Stimulated activated CD8-positive, alpha-beta memory T cell treated with anti-CD3 and anti-CD28 coated beads, Interleukin-15, amount 100 ng/mL, for 48 hours (primary cell): ENCODE measurements around the gene IL21R.
"Not testable (repeated sequence)": the region's sequence is repeated elsewhere in the genome, so short reads cannot be mapped to it uniquely, and the experiment has no call there.

Experiments
- DNase-seq, 2 donors: peaks; one replicate each; pipeline ENCODE4 v3.0.0-alpha.2; 2020; ENCODE audit warnings: low read depth in 2 of 2

IL21R gene

DNA sequence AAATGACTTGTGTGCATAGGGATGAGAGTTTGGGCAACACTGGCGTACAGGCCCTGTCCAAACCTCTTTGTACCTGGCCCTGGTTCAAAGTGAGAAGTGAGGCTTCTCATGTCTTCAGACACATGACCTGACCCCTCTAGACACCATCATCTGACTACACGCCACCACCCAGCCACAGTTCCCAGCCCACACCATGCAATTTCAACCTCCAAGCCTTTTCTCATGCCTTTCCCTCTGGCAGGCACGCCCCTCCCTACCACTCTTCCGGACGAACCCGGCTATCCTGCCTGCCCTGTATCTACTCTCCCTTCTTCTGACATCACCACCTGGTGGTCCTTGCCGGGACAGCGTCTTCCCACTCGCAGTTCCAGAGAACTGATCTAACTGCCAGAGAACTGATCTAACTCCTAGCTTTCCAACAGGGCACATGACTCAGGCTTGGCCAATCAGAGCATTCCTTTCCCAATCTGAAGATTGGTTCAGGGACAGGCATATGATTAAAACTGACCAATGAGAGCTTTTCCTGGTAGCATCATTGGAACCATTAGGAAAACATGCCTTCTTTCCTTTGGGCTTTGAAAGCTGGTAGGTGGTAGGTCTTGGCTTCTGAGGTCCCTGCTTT lies 27.1 kb upstream of the IL21R start:
- peak in 1 of 2 donors; percentile 69 for DNase-seq

DNA sequence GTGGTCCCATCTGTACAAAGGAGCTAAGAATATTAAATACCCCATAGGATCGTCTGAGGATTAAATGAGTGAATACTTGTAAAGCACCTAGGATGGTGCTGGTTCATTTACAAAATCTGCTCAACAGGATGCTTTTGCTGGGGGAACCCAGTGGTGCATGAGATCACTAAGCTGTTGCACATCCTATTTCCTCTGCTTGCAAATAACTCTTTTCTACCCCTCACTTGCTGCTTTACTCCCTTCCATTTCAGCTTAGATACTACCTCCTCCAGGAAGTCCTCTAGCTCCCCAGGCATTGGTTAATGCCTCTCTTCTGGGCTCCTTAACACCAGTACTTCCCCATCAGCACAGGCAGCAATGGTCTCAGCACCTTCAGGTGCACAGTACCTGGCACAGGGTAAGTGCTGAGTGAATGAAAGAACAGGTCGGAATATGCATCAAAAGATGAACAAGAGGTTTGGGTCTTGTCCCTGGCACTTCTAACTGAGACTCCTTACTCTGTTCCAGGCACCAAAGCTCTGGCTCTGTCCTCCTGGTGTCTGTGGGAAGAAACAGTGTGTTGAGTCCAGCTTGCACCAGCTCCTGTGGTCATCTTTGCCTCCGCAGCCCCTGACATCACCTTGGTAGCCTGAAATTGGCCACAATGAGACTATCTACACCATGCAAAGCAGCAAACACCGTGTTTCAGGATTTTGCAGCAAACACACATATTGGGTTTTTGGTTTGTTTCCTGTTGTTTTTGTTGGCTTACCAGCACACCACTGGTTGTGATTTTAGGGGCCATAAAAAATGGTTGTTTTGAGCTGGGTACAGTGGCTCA lies 24.1 kb upstream of the IL21R start:
- DNase-seq, result no peak

DNA sequence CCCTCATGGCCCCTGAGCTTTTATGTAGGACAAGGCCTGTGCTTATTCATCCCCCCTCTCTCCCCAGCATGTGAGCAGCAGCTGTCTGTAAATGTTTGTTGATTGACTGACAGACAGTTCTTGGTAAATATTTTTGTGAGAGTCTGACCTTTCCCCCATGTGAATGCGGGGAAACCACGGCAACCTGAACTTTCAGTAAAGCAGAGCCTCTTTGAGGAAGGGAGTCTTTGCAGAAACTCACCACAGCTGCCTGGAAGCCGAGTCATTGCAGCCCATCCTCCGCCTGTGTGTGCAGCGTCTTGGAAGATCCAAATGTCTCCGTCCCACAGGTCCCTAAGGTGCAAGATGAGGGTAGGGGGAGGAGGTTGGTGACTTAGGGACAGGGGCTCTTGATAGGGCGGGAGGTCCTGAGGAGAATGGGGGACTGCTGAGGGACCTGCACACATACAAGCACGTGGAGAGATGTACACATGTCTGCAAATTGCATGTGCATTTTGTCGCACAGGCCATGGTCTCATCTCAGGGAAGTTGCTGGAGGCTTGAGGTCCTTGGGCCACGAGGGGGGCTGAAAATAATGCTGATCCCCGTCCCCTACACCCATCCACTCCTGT lies 23.0 kb upstream of the IL21R start:
- DNase-seq, result peak in 1 of 2 donors; percentile 19

DNA sequence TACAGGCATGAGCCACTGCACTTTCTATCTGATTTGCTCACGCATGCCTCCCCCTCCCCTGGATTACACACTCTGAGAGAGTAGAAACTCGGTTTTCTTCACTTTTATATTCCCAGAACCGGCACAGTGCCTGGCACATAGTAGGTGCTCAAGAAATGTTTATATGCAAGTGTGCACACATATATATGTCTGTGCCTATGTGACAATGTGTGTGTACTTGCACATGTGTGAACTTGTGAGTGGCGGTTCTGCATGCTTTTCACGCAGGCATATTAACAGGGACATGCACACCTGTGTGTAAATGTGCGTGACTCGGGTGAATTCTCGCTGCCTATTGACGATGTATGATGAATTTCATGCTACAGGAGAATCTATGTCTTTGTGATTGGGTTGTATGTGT lies 22.1 kb upstream of the IL21R start:
- no peak for DNase-seq

DNA sequence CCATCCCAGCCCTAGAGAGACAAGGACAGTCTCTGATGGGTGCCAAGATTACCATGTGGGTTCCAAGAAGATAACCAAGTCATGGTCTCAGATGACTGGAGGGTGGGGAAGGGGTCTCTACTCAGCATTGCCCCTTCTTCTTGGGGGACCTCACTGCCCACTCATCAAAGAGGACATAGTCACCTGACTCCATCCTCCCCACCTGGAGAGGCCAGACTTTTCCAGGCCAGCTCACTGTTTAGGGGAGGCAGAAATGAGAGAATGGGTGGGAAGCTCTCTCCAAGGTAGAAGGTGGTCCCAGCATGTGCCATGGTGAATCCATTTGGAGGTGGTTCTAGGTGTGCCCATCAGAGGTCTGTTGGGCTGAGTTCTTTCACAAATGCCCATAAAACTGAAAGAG lies 20.7 kb upstream of the IL21R start:
- DNase-seq, result no peak

DNA sequence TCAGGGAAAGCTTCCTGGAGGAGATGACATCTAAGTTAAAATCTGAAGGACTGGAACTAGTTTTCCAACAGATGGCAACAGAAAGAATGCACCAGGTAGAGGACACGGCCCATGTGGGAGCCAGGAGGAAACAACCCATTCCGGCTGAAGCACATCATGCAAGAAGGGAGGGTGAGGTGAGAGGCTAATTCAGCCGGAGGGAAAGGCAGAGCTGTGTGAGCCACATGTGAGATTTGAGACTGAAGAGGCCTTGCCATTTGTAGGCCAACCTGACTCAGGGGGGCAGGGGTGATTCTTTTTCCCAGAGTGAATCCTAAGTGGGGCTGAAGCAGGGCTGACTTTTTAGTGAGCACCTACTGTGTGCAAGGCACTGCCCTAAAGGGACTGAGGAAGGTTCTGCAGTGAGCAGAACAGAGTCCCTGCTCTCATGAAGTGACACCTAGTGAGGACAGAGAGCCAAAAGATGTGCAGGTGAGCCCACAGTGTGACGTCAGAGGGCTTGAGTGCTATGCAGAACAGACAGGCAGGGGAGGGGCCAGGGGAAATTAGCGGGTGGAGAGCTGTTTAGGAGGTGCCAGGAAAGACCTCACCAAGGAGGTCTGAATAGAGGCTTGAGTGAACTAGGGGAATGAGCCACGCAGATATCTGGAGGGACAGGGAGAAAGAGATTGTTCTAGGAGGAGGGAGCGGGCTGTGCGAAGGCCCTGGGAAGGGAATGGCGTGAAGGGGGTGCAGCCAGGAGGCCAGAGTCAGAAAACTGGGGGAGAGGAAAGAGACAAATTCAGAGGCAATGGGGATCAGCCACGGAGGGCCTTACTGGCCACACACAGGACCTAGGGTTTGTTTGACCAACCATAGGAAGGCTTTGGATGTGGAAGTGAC lies 19.8 kb upstream of the IL21R start:
- no peak for DNase-seq

DNA sequence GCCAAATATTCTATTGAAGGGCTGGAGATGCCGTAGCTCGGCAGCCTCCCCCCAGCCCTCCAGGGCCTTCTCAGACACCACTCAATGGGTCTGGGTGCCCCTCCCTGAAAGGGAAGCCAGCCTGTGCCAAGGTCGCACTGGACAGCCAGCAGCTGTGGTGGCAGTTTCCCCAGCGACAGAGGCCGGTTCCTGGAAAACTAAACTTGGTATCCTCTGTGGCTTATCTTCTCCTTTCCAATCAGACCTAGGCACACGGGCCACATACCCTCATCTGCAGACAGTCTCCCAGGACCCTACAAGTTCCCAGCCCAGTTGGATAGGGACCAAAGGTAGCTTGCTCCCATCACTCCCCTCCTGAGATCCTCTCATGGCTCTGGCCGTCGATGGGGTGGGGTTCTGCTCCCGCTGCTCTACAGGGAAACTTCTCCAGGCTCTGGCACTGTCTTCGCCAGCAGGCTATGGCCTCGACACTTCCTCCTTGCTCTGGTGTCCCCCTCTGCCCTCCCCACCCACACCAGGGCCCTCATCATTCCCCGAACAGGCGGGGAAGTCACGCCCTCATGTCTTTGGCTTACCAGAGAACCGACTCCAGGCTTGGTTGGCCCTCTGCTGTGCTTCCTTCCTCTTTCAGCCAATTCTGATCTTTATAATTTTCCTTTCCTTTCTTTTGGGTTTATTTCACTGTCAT lies 18.3 kb upstream of the IL21R start:
- no peak for DNase-seq

DNA sequence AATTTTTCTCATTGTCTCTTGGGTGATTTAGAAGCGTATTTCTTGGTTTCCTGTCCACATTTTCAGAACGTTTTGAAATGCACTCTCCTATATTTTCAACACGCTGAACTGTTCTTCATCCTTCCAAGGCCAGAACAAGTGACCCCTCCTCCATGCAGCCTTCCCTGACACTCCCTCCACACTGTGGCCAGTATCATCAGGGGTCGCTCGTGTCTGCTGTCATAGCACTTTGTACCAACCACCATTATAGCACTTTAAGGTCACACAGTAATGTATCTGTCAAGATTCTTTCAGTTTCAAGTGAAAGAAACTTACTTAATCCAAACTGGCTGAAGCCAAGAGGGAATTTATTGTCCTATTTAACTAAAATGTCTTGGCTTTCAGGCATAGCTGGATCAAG lies 17.5 kb upstream of the IL21R start:
- no peak for DNase-seq

DNA sequence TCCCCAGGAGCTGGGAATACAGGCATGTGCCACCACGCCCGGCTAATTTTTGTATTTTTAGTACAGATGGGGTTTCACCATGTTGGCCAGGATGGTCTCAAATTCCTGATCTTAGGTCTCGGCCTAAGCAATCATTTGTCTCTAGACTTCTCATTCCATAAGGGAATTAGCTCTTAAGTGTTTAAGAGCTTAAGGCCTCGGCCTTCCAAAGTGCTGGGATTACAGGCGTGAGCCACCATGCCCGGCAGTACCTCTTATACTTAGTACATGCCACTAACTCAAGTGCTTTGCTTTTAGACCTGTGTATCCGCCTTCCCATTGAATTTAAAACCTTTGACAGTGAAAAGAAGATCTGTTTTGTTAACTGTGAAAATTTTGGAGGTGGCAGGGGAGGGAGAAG lies 16.6 kb upstream of the IL21R start:
- DNase-seq, result no peak

DNA sequence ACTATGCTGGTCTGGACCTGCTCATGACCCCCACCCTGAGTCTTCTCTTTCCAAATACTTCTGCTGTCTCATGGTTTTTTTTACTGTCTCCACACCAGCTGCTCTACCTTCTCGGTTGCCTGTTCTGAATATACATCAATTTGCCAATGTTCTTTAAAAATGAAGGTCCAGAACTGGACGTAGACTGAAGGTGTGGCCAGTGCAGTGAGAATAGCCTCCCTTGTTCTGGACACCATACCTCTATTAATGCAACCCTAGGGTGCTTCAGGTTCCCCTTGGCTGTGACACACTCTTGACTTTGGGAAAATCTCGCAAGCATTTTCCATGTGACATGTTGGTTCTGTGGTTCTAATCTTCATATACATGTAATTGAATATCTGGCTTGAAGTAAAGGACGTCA lies 15.3 kb upstream of the IL21R start:
- DNase-seq, result no peak

DNA sequence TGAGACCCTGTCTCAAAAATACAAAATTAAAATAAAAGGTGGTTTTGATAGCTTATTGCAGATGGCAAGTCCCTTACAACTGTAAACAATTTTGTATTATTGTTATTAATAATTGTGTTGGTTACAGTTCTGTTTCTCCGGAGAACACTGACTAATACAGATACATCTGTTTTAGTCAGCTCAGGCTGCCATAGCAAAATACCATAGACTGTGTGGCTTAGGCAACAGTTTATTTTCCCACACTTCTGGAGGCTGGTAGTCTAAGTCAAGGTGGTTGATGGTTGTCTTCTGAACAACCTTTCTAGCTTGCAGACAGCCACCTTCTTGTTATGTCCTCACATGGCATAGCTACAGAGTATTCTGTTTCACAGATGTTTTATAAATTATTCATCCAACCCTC lies 14.2 kb upstream of the IL21R start:
- DNase-seq, result no peak

DNA sequence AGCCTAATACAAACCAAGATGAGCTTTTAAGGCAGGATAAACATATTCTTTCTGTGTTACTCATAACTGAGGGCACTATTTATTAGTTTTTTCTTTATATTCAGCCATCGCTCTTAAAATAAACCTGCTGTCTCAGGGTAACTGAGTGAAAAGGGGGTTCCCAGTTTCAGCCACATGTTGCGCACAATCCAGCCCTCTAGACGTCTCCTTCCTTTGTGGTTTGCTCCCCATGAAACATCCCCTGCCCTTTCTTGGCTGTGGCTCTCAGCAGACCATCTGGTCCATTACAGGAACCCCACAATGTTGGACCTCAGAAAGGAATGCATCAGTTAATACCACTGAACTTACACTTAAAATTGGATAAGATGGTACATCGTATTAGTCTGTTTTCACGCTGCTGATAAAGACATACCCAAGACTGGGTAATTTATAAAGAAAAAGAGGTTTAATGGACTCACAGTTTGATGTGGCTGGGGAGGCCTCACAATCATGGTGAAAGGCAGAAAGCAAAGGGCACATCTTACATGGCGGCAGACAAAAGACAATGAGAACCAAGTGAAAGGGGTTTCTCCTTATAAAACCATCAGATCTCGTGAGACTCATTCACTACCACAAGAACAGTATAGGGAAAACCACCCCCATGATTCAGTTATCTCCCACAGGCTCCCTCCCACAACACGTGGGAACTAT lies 12.6 kb upstream of the IL21R start:
- no peak for DNase-seq

DNA sequence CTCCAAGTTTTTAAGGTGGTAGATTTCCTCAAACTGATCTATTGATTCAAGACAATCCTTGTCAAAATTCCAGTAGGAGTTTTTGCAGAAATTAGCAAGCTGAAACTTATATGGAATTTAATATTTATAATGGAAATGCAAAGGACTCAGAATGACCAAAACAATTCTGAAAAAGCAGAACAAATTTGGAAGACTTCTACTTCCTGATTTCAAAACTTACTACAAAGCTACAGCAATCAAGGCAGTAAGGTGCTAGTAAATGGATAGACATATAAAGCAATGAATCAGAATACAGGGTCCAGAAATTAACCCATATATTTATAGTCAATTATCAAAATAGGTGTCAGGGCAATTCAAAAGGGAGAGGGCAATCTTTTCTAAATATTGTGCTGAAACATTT lies 11.8 kb upstream of the IL21R start:
- DNase-seq, result no peak

DNA sequence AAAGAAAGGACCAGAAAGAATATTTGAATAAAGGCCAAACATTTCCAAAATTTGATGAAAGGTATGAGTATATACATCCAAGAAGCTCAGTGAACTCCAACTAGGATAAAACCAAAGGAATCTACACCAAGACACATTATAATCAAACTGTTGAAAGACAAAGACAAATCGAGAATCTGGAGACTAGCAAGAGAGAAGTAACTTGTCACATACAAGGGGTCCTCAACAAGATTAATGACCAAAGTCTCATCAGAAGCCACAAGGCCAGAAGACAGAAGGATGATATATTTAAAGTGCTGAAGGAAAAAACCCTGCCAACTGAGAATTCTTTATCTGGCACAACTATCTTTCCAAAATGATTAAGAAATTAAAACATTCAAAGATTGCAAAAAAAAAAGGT lies 9.3 kb upstream of the IL21R start:
- DNase-seq, result no peak

DNA sequence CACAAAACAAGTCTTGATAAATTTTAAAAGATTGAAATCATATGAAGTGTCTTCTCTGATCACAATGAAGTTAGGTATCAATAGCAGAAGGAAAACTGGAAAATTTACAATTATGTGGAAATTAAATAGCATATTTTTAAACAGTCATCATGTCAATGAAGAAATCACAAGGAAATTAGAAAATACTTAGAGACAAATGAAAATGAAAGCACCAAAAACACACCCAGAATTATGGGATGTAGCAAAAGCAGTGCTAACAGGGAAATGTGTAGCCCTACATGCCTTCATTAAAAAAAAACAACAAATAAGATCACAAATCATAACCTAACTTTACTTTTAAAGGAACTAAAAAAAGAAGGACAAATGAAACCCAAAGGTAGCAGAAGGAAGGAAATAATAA lies 7.5 kb upstream of the IL21R start:
- no peak for DNase-seq

DNA sequence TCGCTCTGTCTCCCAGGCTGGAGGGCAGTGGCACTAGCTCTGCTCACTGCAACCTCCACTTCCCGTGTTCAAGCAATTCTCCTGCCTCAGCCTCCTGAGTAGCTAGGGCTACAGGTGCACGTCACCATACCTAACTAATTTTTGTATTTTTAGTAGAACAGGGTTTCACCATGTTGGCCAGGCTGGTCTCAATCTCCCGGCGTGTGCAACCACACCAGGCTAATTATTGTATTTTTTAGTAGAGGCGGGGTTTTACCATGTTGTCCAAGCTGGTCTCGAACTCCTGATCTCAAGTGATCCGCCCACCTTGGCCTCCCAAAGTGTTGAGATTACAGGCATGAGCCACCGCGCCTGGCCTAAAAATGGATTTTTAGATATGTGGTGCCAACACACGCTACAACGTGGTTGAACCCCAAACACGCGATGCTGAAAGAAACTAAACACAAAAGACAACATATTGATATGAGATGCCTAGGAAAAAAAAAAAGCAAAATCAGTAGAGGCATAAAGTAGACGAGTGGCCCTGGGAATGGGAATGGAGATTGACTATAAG lies 3.6 kb upstream of the IL21R start:
- DNase-seq, result not testable (repeated sequence)

DNA sequence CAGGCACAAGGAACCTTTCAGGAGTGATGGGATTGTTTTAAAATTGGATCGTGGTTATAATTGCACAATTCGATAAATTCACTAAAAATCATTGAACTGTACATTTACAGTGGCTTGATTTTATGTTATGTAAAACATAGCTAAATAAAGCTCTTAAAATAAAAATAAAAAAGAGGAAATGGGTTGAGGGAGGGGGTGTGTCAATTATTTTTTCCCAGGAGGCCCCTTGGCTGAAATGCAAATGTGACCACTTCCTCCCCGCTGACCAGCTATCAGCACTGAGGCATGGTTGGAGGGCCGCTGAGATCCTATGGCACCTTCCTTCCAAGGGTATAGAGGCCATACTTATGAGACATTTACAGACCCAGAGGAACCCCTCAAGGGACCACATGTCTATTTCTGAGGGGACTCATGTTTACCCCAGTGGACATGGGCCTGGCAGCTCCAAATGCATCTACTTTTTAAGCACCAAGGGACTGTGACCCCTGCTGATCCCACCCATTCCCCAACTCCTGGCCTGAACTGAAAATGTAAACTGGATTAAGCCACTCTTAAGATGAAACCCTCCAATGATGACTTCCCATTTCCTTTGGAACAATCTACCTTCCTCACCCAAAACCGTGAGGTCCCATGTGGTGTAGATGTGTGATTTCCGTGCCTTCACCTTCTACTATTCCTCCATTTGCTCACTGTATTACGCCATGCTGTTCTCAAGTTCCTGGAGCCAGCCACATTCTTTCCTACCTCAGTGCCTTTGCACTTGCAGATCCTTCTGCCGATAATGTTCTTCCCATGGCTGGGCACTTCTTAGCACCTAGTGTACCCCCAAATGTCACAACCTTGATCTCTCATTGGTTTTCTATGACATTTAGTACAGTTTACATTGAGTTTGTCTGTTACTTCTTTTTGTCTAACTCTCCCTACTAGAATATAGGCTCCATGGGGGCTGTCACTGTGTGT lies 2.8 kb upstream of the IL21R start:
- DNase-seq, result no peak

DNA sequence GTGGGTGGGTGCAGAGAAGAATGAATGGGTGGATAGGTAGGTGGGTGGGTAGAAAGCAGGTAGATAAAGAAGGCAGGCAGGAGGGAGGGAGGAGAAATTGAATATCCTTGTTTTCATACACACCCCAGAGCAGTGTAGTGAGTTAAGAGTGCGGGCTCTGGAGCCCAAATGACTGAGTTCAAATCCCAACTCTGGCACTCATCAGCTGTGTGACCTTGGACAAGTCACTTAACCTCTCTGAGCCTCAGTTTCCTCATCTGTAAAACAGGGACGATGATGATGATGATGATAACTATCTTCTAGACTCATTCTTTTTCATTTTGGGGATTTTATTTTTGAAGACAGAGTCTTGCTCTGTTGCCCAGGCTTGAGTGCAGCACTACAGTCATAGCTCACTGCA lies 2.0 kb upstream of the IL21R start:
- DNase-seq, result no peak
